CD14-positive monocyte (primary cell): ENCODE data around the gene MALAT1. TPM values are rescaled to one million over a fixed set of nuclear protein-coding genes. Genes with fewer than 3 reads are reported as not detected.
A peak's percentile ranks its signal among the peaks of the same experiment; 100 is the strongest.

Source experiments
- DNase-seq, 3 donors: peaks; one replicate each; pipeline ENCODE4 v3.0.0-alpha.2; 2011 to 2022
- H2AFZ ChIP-seq: 2 replicates; pipeline ENCODE4 v1.6.0; 2012; ENCODE audit warnings: mild to moderate bottlenecking, low read depth, low read length, inconsistent platforms; ENCODE audit not compliant: insufficient read depth, poor library complexity, severe bottlenecking
- H3K27ac ChIP-seq, 2 donors: 1 replicate in 1 of 2; 2 replicates in 1 of 2; pipeline ENCODE4 v1.5.1; 2012 to 2013; ENCODE audit warnings: low read length in 2 of 2, control low read depth in 1 of 2, inconsistent platforms in 1 of 2, low read depth in 1 of 2, mild to moderate bottlenecking in 1 of 2
- H3K27me3 ChIP-seq, 2 donors: one replicate each; pipeline versions ENCODE4 v1.6.0 to v1.6.1; 2011 to 2013; ENCODE audit warnings: low read length in 2 of 2; ENCODE audit not compliant: control insufficient read depth in 2 of 2, insufficient read depth in 2 of 2
- H3K36me3 ChIP-seq, 2 donors: replicated peaks in 1 of 2; 1 replicate in 1 of 2; 2 replicates in 1 of 2; pipeline versions ENCODE4 v1.5.1 to v1.6.1; 2012 to 2013; ENCODE audit warnings: low read length in 2 of 2, control low read depth in 1 of 2, inconsistent platforms in 1 of 2, mild to moderate bottlenecking in 1 of 2; ENCODE audit not compliant: insufficient read depth in 2 of 2, control insufficient read depth in 1 of 2
- H3K4me1 ChIP-seq, 2 donors: 1 replicate in 1 of 2; 2 replicates in 1 of 2; pipeline versions ENCODE4 v1.5.1 to v1.6.1; 2012 to 2013; ENCODE audit warnings: low read length in 2 of 2, control low read depth in 1 of 2, inconsistent platforms in 1 of 2, mild to moderate bottlenecking in 1 of 2, moderate library complexity in 1 of 2; ENCODE audit not compliant: insufficient read depth in 2 of 2, control insufficient read depth in 1 of 2
- H3K4me2 ChIP-seq: replicated peaks from 2 replicates; pipeline ENCODE3; 2012; ENCODE audit warnings: low read length, moderate library complexity, mild to moderate bottlenecking; ENCODE audit not compliant: poor library complexity, severe bottlenecking; ENCODE audit errors: extremely low read depth
- H3K4me3 ChIP-seq, 3 experiments: fragments of 200-600 bp in 1 of 3; sonication (generic) in 1 of 3; replicated peaks in 1 of 3; 1 replicate in 2 of 3; 2 replicates in 1 of 3; pipeline ENCODE4 v1.5.1; 2011 to 2013; ENCODE audit warnings: low read length in 3 of 3, mild to moderate bottlenecking in 3 of 3, control low read depth in 2 of 3, low read depth in 2 of 3, inconsistent platforms in 1 of 3, moderate library complexity in 1 of 3
- H3K79me2 ChIP-seq: 2 replicates; pipeline ENCODE4 v1.6.0; 2012; ENCODE audit warnings: mild to moderate bottlenecking, control low read depth, inconsistent platforms, low read length, moderate library complexity; ENCODE audit not compliant: insufficient read depth
- H3K9ac ChIP-seq: 2 replicates; pipeline ENCODE4 v1.6.0; 2017; ENCODE audit warnings: low read length, mild to moderate bottlenecking; ENCODE audit not compliant: insufficient read depth, poor library complexity, severe bottlenecking
- H3K9me3 ChIP-seq, 2 donors: replicated peaks in 1 of 2; 1 replicate in 1 of 2; 2 replicates in 1 of 2; pipeline versions ENCODE4 v1.5.1 to v1.6.1; 2012 to 2013; ENCODE audit warnings: low read length in 2 of 2, control low read depth in 1 of 2; ENCODE audit not compliant: control insufficient read depth in 1 of 2, insufficient read depth in 1 of 2
- H4K20me1 ChIP-seq: 2 replicates; pipeline ENCODE4 v1.6.0; 2012; ENCODE audit warnings: mild to moderate bottlenecking, low read length, control low read depth, moderate library complexity; ENCODE audit not compliant: insufficient read depth
- H3K27ac Mint-ChIP-seq, 7 donors: one replicate each; pipeline ENCODE4 v1.8.0; 2020; ENCODE audit warnings: mild to moderate bottlenecking in 7 of 7, mixed read lengths in 7 of 7, moderate library complexity in 6 of 7, inconsistent platforms in 2 of 7
- H3K27me3 Mint-ChIP-seq, 3 donors: one replicate each; pipeline ENCODE4 v1.8.0; 2021 to 2022; ENCODE audit warnings: low read depth in 3 of 3, mild to moderate bottlenecking in 3 of 3, mixed read lengths in 3 of 3, moderate library complexity in 3 of 3, inconsistent platforms in 1 of 3
- H3K36me3 Mint-ChIP-seq, 2 donors: one replicate each; pipeline ENCODE4 v1.8.0; 2020; ENCODE audit warnings: mixed read lengths in 2 of 2, inconsistent platforms in 1 of 2, mild to moderate bottlenecking in 1 of 2
- H3K4me1 Mint-ChIP-seq: one replicate; pipeline ENCODE4 v1.8.0; 2020; ENCODE audit warnings: mild to moderate bottlenecking, mixed read lengths
- H3K4me3 Mint-ChIP-seq, 2 donors: one replicate each; pipeline ENCODE4 v1.8.0; 2020; ENCODE audit warnings: mild to moderate bottlenecking in 2 of 2, mixed read lengths in 2 of 2, moderate library complexity in 1 of 2
- H3K9me3 Mint-ChIP-seq, 7 donors: one replicate each; pipeline ENCODE4 v1.8.0; 2020 to 2022; ENCODE audit warnings: mixed read lengths in 7 of 7, mild to moderate bottlenecking in 6 of 7, moderate library complexity in 6 of 7, inconsistent platforms in 2 of 7
- CTCF ChIP-seq: fragments of 200-600 bp; IDR thresholded peaks from one replicate; pipeline ENCODE4 v1.8.0; 2022; ENCODE audit warnings: antibody characterized with exemption, mild to moderate bottlenecking
- WGBS: methylation state at CpG from one replicate; pipeline ENCODE4 v1.1.5; 2013; ENCODE audit warnings: missing lambda C conversion rate; ENCODE audit not compliant: insufficient coverage; 5-methylcytosine and 5-hydroxymethylcytosine counted together
- intact Hi-C, 2 donors: fragments of 100-400 bp; cut with micrococcal nuclease; formaldehyde crosslinking; loops; one replicate each; pipeline versions ENCODE4 v1.15.0 to v1.15.1; 2023
- polyA plus RNA-seq, 3 donors: library from polyadenylated mRNA; depleted of rRNA in 1 of 3; unstranded in 2 of 3; stranded (reverse) in 1 of 3; fragments of 300-500 nt in 2 of 3; fragments of >200 nt in 1 of 3; fragmentation: Illumina TruSeq in 2 of 3; gene quantifications; 1 replicate in 2 of 3; 2 replicates in 1 of 3; pipeline ENCODE4 v1.2.3, GENCODE V29; 2012 to 2021

The MALAT1 gene
- polyA plus RNA-seq, 3 donors = 263 to 815 (median 554) TPM

- peak overlapping the region; percentile 58 for H3K4me2 ChIP-seq
- H3K4me3 ChIP-seq = peak overlapping the region in 1 of 3 experiments; percentile 40
- H3K27me3 Mint-ChIP-seq = peaks cover 0 to 3% (median 2%) of the 10 kb centered on the region in 3 donors
- H2AFZ ChIP-seq = peak overlapping the region; percentile 15
- H3K4me1 ChIP-seq = peaks cover 54 to 65% of the 10 kb centered on the region in 2 donors
- intact Hi-C loops = no loop called here
- no peaks in the 10 kb centered on the region for H3K27me3 ChIP-seq
- H3K9me3 Mint-ChIP-seq = no peaks in the 10 kb centered on the region
- no peak for TF ChIP-seq CTCF
- no peaks in the 10 kb centered on the region for H3K36me3 Mint-ChIP-seq
- H3K79me2 ChIP-seq = peaks cover 20% of the 10 kb centered on the region
- H3K27ac Mint-ChIP-seq = peak overlapping the region in 6 of 7 donors; percentile 89 to 97 (median 96)
- no peak overlapping the region for H3K9ac ChIP-seq
- no peaks in the 10 kb centered on the region for H3K9me3 ChIP-seq
- no peaks in the 10 kb centered on the region for H4K20me1 ChIP-seq
- no peak overlapping the region for H3K4me3 Mint-ChIP-seq
- H3K27ac ChIP-seq = peak overlapping the region; percentile 65 to 78
- DNase-seq = no peak
- WGBS = 76% methylated on average over 9 of the region's 10 CpGs
- H3K36me3 ChIP-seq = no peaks in the 10 kb centered on the region
- peaks cover 55% of the 10 kb centered on the region for H3K4me1 Mint-ChIP-seq
Observed at GRCh38 chr11:65488273-65489034, 10.4 kb upstream of the MALAT1 start.

GRCh38 chr11:65489035-65489705, 9.7 kb upstream of the MALAT1 start:
- Mint-ChIP-seq H3K9me3 (no peaks in the 10 kb centered on the region), H3K36me3 (no peaks in the 10 kb centered on the region), H3K4me1 (peaks cover 62% of the 10 kb centered on the region), H3K27ac (peak overlapping the region in 4 of 7 donors; percentile 31 to 97 (median 76)), H3K4me3 (no peak overlapping the region), H3K27me3 (peaks cover 0 to 3% (median 2%) of the 10 kb centered on the region in 3 donors)
- Histone ChIP-seq H3K79me2 (peaks cover 27% of the 10 kb centered on the region), H3K27me3 (no peaks in the 10 kb centered on the region), H2AFZ (no peak overlapping the region), H3K4me3 (no peak overlapping the region), H3K4me2 (no peak overlapping the region), H3K36me3 (no peaks in the 10 kb centered on the region), H3K9me3 (no peaks in the 10 kb centered on the region), H3K4me1 (peaks cover 61 to 72% of the 10 kb centered on the region in 2 donors), H3K9ac (no peak overlapping the region), H3K27ac (no peak overlapping the region), H4K20me1 (no peaks in the 10 kb centered on the region)
- 96% methylated on average over 7 of the region's 10 CpGs for WGBS
- intact Hi-C loops = no loop called here
- no peak for TF ChIP-seq CTCF
- DNase-seq = no peak
